Colonic mucosa (tissue), 4 donors: ENCODE data around the gene GPC6. TPM values are rescaled to one million over a fixed set of nuclear protein-coding genes. Genes with fewer than 3 reads are reported as not detected.

Experiments
- DNase-seq: peaks from one replicate; pipeline ENCODE4 v3.0.0-alpha.2; 2020
- H3K27ac ChIP-seq: fragments of 200-600 bp; one replicate; pipeline ENCODE4 v1.8.0; 2021
- H3K27me3 ChIP-seq: fragments of 200-600 bp; one replicate; pipeline ENCODE4 v1.8.0; 2021
- H3K36me3 ChIP-seq: fragments of 200-600 bp; one replicate; pipeline ENCODE4 v1.8.0; 2021
- H3K4me1 ChIP-seq: fragments of 200-600 bp; one replicate; pipeline ENCODE4 v1.8.0; 2021; ENCODE audit warnings: mild to moderate bottlenecking
- H3K4me3 ChIP-seq: fragments of 200-600 bp; one replicate; pipeline ENCODE4 v1.8.0; 2021
- H3K9ac ChIP-seq, 2 donors: one replicate each; pipeline ENCODE4 v1.7.0; 2013; ENCODE audit warnings: control low read depth in 2 of 2, low read depth in 2 of 2, low read length in 2 of 2
- H3K9me3 ChIP-seq: fragments of 200-600 bp; one replicate; pipeline ENCODE4 v1.8.0; 2021
- intact Hi-C: fragments of 100-400 bp; cut with DNase I; formaldehyde crosslinking; loops from one replicate; pipeline ENCODE4 v1.14.1; 2022
- total RNA-seq, 2 donors: library from RNA; stranded (reverse); fragmentation: NEBNext Ultra II Directional in 1 of 2; extraction: Animal tissue kit (Norgen Biotek cat#: 25700) in 1 of 2; gene quantifications; one replicate each; pipeline ENCODE4 v1.2.1, GENCODE V29; 2021
- TF ChIP-seq, protein P1 (sequence below): fragments of 200-600 bp; IDR thresholded peaks from one replicate; pipeline ENCODE4 v1.8.0; 2022; ENCODE audit warnings: antibody characterized with exemption, mild to moderate bottlenecking
- donor health status: healthy.
- donor health status: DM: no; HTN: no; CAD: no.
- donor health status: DM: no; HTN: no; CAD: no.

Gene GPC6
- total RNA-seq, 2 donors from 2014 or later = 2.3 to 4.0 TPM

DNA sequence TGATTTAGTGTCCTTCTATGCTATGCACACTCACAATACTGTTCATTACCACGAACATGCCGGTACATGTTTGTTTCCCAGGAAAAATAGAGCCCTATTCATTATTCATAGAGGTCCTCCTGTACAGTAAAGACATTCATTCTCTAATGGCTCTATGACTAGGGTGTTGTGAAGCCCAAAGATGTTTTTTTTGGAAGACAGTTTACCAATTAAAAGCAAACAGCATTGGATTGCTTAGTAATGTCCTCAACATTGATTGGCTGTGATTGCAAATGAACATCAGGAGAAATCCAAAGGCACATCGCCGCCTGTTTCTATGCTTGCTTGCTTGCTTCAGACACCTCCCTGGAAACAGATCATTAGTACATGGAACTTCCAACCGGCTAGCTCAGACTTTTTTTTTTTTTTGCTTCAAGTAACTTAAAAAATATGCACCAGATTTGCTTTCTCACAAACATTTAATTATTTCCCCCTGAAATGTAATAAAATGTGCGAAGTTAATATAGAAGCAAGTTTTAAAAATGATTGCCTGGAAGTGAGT lies 8.8 kb upstream of the GPC6 start:
- Histone ChIP-seq H3K27ac (no peak overlapping the region), H3K36me3 (no peaks in the 10 kb centered on the region), H3K4me1 (no peaks in the 10 kb centered on the region), H3K27me3 (no peaks in the 10 kb centered on the region), H3K4me3 (no peak overlapping the region), H3K9ac (no peak overlapping the region), H3K9me3 (no peaks in the 10 kb centered on the region)
- DNase-seq = no peak
- TF ChIP-seq, protein P1, sequence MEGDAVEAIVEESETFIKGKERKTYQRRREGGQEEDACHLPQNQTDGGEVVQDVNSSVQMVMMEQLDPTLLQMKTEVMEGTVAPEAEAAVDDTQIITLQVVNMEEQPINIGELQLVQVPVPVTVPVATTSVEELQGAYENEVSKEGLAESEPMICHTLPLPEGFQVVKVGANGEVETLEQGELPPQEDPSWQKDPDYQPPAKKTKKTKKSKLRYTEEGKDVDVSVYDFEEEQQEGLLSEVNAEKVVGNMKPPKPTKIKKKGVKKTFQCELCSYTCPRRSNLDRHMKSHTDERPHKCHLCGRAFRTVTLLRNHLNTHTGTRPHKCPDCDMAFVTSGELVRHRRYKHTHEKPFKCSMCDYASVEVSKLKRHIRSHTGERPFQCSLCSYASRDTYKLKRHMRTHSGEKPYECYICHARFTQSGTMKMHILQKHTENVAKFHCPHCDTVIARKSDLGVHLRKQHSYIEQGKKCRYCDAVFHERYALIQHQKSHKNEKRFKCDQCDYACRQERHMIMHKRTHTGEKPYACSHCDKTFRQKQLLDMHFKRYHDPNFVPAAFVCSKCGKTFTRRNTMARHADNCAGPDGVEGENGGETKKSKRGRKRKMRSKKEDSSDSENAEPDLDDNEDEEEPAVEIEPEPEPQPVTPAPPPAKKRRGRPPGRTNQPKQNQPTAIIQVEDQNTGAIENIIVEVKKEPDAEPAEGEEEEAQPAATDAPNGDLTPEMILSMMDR = no peak
- intact Hi-C loops = no loop called here

DNA sequence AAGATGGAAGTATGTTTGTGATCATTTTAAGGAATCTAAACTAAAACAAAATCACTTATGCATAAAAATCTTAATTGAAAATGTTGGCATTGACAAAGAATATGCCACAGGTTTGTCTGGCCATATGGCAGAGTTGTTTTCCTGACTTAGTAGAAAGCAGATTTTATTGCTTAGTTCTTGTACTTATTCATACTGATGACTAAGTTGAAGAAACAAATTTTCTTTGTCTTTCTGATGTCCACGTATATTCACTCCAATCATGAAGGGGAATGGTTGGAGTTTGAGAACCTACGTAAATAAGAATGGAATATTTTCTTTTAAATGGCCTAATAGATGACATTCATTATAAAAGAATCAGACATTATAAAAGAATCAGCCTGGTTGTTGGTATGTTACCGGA lies 8.0 kb upstream of the GPC6 start:
- H3K27ac ChIP-seq = no peak overlapping the region
- TF ChIP-seq, protein P1 = no peak
- no peak for DNase-seq
- intact Hi-C loops = no loop called here
- H3K4me3 ChIP-seq = no peak overlapping the region
- no peak overlapping the region for H3K9ac ChIP-seq
- no peaks in the 10 kb centered on the region for H3K27me3 ChIP-seq
- no peaks in the 10 kb centered on the region for H3K4me1 ChIP-seq
- H3K36me3 ChIP-seq = no peaks in the 10 kb centered on the region
- no peaks in the 10 kb centered on the region for H3K9me3 ChIP-seq

DNA sequence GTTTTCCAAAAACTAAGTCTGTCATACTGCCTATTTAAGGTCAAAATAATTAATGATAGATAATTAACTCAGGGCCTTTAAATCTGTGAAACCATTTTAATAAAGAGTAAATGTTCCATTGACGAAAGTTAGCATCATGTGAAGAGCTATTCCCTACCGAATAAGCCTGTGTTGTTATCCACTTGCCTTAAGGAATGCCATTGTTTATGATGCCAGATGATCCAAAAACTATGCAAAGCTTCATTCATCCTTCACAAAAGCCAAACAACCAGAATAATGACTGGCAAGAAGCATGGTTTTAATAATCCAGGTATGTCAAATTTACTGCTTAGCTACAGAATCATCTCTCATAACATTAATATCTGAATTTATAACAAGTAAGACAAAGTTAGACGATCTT lies 6.5 kb upstream of the GPC6 start:
- Histone ChIP-seq H3K4me1 (no peaks in the 10 kb centered on the region), H3K27ac (no peak overlapping the region), H3K9ac (no peak overlapping the region), H3K36me3 (no peaks in the 10 kb centered on the region), H3K9me3 (no peaks in the 10 kb centered on the region), H3K27me3 (no peaks in the 10 kb centered on the region), H3K4me3 (no peak overlapping the region)
- intact Hi-C loops = no loop called here
- TF ChIP-seq, protein P1 = no peak
- no peak for DNase-seq

DNA sequence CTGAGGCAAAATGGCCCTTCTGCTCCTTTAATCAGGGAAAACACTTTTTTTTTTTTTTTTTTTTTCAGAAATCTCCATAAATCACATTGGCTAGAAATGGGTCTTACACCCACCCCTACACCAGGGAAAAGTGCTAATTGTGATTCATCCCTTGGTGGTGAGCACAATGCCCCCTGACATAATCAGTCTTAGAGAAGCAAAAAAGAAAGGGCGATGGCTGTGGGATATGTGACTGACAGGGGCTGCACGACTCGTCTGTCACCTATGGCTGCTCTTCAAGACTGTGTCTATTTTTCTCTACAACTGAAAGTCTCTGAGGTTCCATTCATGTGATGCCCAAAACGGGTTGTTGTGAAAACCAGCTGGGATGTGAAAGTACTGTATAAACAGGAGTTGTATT lies 3.6 kb upstream of the GPC6 start:
- Histone ChIP-seq H3K4me3 (no peak overlapping the region), H3K4me1 (no peaks in the 10 kb centered on the region), H3K9ac (no peak overlapping the region), H3K27ac (no peak overlapping the region), H3K36me3 (no peaks in the 10 kb centered on the region), H3K9me3 (no peaks in the 10 kb centered on the region), H3K27me3 (peaks cover 20% of the 10 kb centered on the region)
- TF ChIP-seq, protein P1 = no peak
- intact Hi-C loops = no loop called here
- no peak for DNase-seq

DNA sequence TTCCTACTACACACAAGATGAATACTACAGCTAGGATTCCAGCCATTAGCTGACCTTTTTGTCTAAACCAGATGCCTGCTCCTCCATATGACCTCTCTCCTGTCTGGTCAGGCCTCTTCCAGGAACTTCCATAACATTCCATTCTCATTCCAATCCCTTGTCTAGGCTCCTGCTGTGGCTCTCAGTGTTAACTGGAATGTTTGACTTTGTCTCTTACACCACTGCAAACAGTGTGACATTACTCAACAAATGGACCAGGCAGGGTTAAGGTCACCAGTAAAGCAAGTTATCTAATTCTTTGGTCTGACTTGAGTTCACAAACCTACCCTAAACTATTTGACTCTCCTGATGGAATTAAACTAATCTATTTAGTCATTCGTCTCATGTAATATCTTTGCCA lies 2.1 kb upstream of the GPC6 start:
- H3K27me3 ChIP-seq = peaks cover 27% of the 10 kb centered on the region
- H3K4me1 ChIP-seq = no peaks in the 10 kb centered on the region
- DNase-seq = no peak
- intact Hi-C loops = no loop called here
- H3K27ac ChIP-seq = no peak overlapping the region
- no peak overlapping the region for H3K9ac ChIP-seq
- no peaks in the 10 kb centered on the region for H3K9me3 ChIP-seq
- no peaks in the 10 kb centered on the region for H3K36me3 ChIP-seq
- TF ChIP-seq, protein P1 = no peak
- no peak overlapping the region for H3K4me3 ChIP-seq
